Measurements from ENCODE around the gene LSM7. TPM values are rescaled to one million over a fixed set of nuclear protein-coding genes. Genes with fewer than 3 reads are reported as not detected.

Gene LSM7
- total and polyA plus RNA-seq, 2 experiments from 2014 or later = 91.4 to 118 TPM

DNA sequence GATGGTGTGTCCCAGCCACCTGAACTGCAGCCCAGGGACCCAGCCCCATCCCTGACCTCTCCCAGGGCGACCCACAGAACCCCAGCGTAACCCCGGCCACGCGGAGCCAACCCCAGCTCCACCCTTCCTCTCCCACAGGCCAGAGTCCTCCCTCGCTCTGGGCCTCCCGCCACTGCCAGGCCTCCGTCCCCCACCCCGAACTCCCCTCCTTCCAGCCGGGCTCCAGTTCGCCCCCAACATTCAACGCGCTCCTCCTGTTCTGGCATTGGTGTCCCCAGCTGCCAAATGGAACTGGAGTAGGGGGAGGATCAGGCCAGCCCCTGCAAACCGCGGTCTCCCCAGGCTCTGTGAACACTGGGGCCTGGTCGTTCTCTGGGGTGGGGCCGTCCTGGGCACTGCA, 27.9 kb downstream of the LSM7 start:
- no peaks in the 10 kb centered on the region for H3K36me3 ChIP-seq (ENCODE audit: low read depth)
- no peaks in the 10 kb centered on the region for H4K20me1 ChIP-seq (ENCODE audit: insufficient read depth)
- no peaks in the 10 kb centered on the region for H3K9me2 ChIP-seq (ENCODE audit: insufficient read depth)
- H3K9me3 ChIP-seq (ENCODE audit: low read depth) = no peaks in the 10 kb centered on the region
- no peaks in the 10 kb centered on the region for H3F3A ChIP-seq (ENCODE audit: insufficient read depth)
- H3K9ac ChIP-seq = no peak overlapping the region
- H3K27ac ChIP-seq = no peak overlapping the region
- H3K27me3 ChIP-seq (replicated peaks; ENCODE audit: insufficient read depth) = peaks cover 7% of the 10 kb centered on the region
- in situ Hi-C loops (cut with MboI) = no loop called here
- no peak for DNase-seq
- no peak overlapping the region for H3K4me3 ChIP-seq
- no peak overlapping the region for H2AFZ ChIP-seq
- no peak for TF ChIP-seq EZH2 (IDR thresholded peaks at IDR 0.05; ENCODE audit: insufficient read depth, poor library complexity, severe bottlenecking)
- TF ChIP-seq EZH2phosphoT487 (IDR thresholded peaks at IDR 0.05; ENCODE audit: insufficient read depth, low read depth) = no peak
- H3K79me2 ChIP-seq (ENCODE audit: insufficient read depth) = no peaks in the 10 kb centered on the region
- no peaks in the 10 kb centered on the region for H3K4me1 ChIP-seq (ENCODE audit: insufficient read depth)
- no peak overlapping the region for H3K4me2 ChIP-seq (ENCODE audit: unreplicated experiment)
- 78 to 83% methylated on average over 11 to 17 of the region's 17 CpGs for WGBS, 2 experiments (ENCODE audit: low coverage in 1 of 2, low lambda C conversion rate in 2 of 2, missing lambda C conversion rate in 2 of 2)

DNA sequence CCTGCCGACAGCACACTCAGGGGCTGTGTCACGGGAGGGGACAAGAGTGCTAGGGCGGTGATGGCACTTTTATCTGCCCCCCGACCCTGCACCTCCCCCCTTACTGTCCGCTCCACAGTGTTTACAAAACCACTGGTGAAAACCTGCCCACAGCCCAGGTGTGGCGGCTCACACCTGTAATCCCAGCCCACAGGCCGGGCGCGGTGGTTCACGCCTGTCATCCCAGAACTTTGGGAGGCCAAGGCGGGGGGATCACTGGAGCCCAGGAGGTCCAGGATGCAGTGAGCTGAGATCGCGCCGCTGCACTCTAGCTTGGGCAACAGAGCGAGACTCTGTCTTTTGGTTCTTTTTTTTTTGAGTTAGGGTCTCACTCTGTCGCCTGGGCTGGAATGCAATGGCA, 32.2 kb downstream of the LSM7 start:
- H3K4me3 ChIP-seq = no peak overlapping the region
- H3K9ac ChIP-seq = no peak overlapping the region
- TF ChIP-seq EZH2phosphoT487 (IDR thresholded peaks at IDR 0.05; ENCODE audit: insufficient read depth, low read depth) (no peak), EZH2 (IDR thresholded peaks at IDR 0.05; ENCODE audit: insufficient read depth, poor library complexity, severe bottlenecking) (no peak)

GRCh38 chr19:2294687-2295335, 33.6 kb downstream of the LSM7 start:
- H4K20me1 ChIP-seq (ENCODE audit: insufficient read depth) = no peaks in the 10 kb centered on the region
- no peaks in the 10 kb centered on the region for H3K36me3 ChIP-seq (ENCODE audit: low read depth)
- H3K79me2 ChIP-seq (ENCODE audit: insufficient read depth) = no peaks in the 10 kb centered on the region
- DNase-seq = peak; percentile 86
- in situ Hi-C loops (cut with MboI) = no loop called here
- no peak overlapping the region for H2AFZ ChIP-seq
- peak overlapping the region; percentile 38 for H3K4me2 ChIP-seq (ENCODE audit: unreplicated experiment)
- 0 out of 2 replicates have a peak overlapping the region, but pooled peaks have one; percentile 19 for H3K9ac ChIP-seq
- H3K9me2 ChIP-seq (ENCODE audit: insufficient read depth) = no peaks in the 10 kb centered on the region
- WGBS, 2 experiments (ENCODE audit: low coverage in 1 of 2, low lambda C conversion rate in 2 of 2, missing lambda C conversion rate in 2 of 2) = 3 to 4% methylated on average over 18 to 24 of the region's 26 CpGs
- H3K27me3 ChIP-seq (replicated peaks; ENCODE audit: insufficient read depth) = peaks cover 16% of the 10 kb centered on the region; the same call in 1 of the 2 replicates
- H3K9me3 ChIP-seq (ENCODE audit: low read depth) = no peaks in the 10 kb centered on the region
- TF ChIP-seq EZH2phosphoT487 (IDR thresholded peaks at IDR 0.05; ENCODE audit: insufficient read depth, low read depth) = no peak
- no peak for TF ChIP-seq EZH2 (IDR thresholded peaks at IDR 0.05; ENCODE audit: insufficient read depth, poor library complexity, severe bottlenecking)
- H3K27ac ChIP-seq = no peak overlapping the region
- H3F3A ChIP-seq (ENCODE audit: insufficient read depth) = peaks cover 7% of the 10 kb centered on the region
- peaks cover 9% of the 10 kb centered on the region for H3K4me1 ChIP-seq (ENCODE audit: insufficient read depth)
- peak overlapping the region; percentile 6; the same call in 1 of the 2 replicates for H3K4me3 ChIP-seq

More for the DNA sequence above, 32.2 kb downstream of the LSM7 start:
- Histone ChIP-seq H3K27me3 (replicated peaks; ENCODE audit: insufficient read depth) (peaks cover 2% of the 10 kb centered on the region; the same call in 1 of the 2 replicates), H3K36me3 (ENCODE audit: low read depth) (no peaks in the 10 kb centered on the region), H3F3A (ENCODE audit: insufficient read depth) (peaks cover 7% of the 10 kb centered on the region), H3K79me2 (ENCODE audit: insufficient read depth) (no peaks in the 10 kb centered on the region), H3K4me1 (ENCODE audit: insufficient read depth) (peaks cover 9% of the 10 kb centered on the region), H3K9me2 (ENCODE audit: insufficient read depth) (no peaks in the 10 kb centered on the region), H3K9me3 (ENCODE audit: low read depth) (no peaks in the 10 kb centered on the region), H2AFZ (no peak overlapping the region), H3K27ac (no peak overlapping the region), H4K20me1 (ENCODE audit: insufficient read depth) (no peaks in the 10 kb centered on the region), H3K4me2 (ENCODE audit: unreplicated experiment) (no peak overlapping the region)
- WGBS, 2 experiments (ENCODE audit: low coverage in 1 of 2, low lambda C conversion rate in 2 of 2, missing lambda C conversion rate in 2 of 2) = 90 to 96% methylated on average over 16 of the region's 16 CpGs
- in situ Hi-C loops (cut with MboI) = no loop called here
- no peak for DNase-seq

DNA sequence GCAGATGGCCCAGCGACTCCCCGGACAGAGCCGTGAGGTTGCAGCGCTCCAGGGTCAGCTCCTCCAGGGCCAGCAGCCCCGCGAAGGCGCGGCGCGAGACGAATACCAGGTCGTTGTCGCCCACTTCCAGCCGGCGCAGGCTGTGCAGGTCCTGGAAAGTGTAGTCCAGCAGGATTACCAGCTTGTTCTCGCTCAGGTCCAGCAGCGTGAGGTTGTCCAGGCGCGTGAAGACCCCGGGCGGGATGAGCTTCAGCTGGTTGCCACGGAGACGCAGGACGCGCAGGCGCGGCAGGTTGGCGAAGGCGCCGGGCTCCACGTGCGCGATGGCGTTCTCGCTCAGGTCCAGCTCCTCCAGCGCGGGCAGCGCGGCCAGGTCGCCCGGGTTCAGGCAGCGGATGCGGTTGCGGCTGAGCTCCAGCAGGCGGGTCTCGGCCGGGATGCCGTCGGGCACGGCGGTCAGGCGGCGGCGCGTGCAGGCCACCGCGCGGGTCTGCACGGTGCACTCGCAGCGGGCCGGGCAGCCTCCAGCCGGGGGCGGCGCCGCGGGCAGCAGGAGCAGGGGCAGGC, 37.1 kb downstream of the LSM7 start:
- no peak overlapping the region for H3K4me2 ChIP-seq (ENCODE audit: unreplicated experiment)

More for the DNA sequence above, 37.1 kb downstream of the LSM7 start:
- H2AFZ ChIP-seq = no peak overlapping the region
- peaks cover 7% of the 10 kb centered on the region for H3F3A ChIP-seq (ENCODE audit: insufficient read depth)
- 0 out of 2 replicates have a peak, but pooled peaks have one; percentile 8 for TF ChIP-seq EZH2phosphoT487 (IDR thresholded peaks at IDR 0.05; ENCODE audit: insufficient read depth, low read depth)
- no peak for TF ChIP-seq EZH2 (IDR thresholded peaks at IDR 0.05; ENCODE audit: insufficient read depth, poor library complexity, severe bottlenecking)
- no peaks in the 10 kb centered on the region for H3K9me2 ChIP-seq (ENCODE audit: insufficient read depth)
- no peak overlapping the region for H3K9ac ChIP-seq
- WGBS, 2 experiments (ENCODE audit: low coverage in 1 of 2, low lambda C conversion rate in 2 of 2, missing lambda C conversion rate in 2 of 2) = 6 to 8% methylated on average over 22 to 32 of the region's 67 CpGs
- H4K20me1 ChIP-seq (ENCODE audit: insufficient read depth) = no peaks in the 10 kb centered on the region
- no peak overlapping the region for H3K27ac ChIP-seq
- H3K4me3 ChIP-seq = no peak overlapping the region
- in situ Hi-C loops (cut with MboI) = no loop called here
- no peaks in the 10 kb centered on the region for H3K36me3 ChIP-seq (ENCODE audit: low read depth)
- peak; percentile 32 for DNase-seq
- peaks cover 30% of the 10 kb centered on the region for H3K27me3 ChIP-seq (replicated peaks; ENCODE audit: insufficient read depth)
- peaks cover 9% of the 10 kb centered on the region for H3K4me1 ChIP-seq (ENCODE audit: insufficient read depth)
- H3K9me3 ChIP-seq (ENCODE audit: low read depth) = no peaks in the 10 kb centered on the region
- H3K79me2 ChIP-seq (ENCODE audit: insufficient read depth) = no peaks in the 10 kb centered on the region

Measured in GM23248 (cell line).